Activated CD4-positive, CD25-positive, alpha-beta regulatory T cell treated with anti-CD3 and anti-CD28 coated beads, Interleukin-2, amount 50 U/mL, for 16 hours (primary cell): ENCODE data around the gene TSPAN12.

Experiments used
- DNase-seq: peaks from one replicate; pipeline ENCODE4 v3.0.0-alpha.2; 2020; ENCODE audit warnings: low read depth, low spot score

TSPAN12 gene

DNA sequence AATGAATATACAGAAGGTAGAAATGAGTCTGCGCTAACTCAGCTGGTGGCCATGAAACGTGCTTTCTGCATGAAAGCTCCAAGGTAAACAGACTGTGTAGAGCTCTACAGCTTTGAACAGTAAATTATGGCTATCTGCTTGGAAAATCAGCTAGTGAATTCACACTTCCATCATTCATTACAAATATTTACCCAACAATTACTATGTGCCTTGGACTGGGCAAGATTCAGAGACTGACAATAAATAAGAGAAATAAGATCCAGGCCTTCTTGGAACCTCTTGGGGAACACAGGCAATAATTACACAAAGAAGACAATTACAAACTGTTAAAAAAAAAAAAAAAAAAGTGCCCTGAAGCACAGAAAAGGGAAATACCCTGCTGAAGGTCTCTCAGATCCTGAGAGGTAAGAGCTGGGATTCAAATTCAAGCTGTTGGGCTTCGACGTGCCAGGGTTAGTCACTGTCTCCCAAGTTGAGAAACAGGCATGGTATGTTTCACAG, 15.8 kb downstream of the TSPAN12 start:
- no peak for DNase-seq

DNA sequence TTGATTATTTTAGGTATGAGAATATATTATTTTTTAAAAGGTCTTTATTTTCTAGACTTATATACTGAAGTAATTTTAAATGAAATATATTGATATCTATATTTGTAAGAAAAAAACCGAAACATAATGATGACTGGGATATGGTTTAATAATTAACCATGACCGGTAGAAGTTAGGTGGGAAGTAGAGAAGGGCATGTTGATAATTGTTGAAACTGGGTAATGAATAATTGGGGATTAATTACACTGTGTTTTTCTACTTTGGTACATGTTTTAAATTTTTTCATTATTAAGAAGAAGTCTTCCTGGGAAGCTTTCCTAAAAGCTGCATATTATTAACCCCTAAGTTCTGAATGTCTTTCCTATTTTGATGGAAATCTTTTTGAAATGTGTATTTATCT, 16.3 kb downstream of the TSPAN12 start:
- no peak for DNase-seq

DNA sequence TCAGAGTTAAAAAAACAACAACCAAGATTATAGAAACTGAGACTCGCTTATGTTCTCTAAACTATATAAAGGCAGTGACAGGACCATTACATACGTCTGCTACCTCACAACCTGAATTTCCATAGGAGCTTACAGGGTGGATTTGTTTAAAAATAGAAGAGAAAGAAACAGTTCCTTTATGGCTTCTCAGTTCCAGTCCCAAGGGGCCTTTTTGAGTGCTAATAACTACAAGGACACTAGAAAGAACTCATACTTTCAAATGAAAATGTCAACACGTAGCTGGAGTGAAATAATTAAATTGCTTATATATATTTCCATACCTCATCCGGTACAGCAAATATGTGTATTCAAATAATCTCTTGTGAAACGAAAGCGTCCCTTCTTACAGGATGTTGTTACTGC, 19.7 kb downstream of the TSPAN12 start:
- no peak for DNase-seq

DNA sequence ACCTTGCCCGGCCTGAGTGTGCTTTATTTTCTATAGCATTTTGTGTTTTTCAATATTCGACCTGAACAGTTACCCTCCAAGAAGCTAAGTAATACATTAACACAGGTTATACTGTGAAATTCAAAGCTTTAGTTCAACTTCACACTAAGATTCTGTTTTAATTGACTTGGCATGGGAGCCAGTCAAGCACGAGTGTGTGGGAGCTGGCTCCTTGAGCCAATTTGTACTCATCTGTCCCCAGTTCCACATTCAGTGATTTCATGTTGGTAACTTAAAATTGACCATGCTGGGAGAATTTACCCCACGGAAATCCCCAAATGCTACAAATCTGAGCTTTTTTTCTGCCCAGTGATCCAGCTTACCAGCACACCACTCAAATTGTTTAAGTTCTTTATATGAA, 20.3 kb downstream of the TSPAN12 start:
- no peak for DNase-seq

DNA sequence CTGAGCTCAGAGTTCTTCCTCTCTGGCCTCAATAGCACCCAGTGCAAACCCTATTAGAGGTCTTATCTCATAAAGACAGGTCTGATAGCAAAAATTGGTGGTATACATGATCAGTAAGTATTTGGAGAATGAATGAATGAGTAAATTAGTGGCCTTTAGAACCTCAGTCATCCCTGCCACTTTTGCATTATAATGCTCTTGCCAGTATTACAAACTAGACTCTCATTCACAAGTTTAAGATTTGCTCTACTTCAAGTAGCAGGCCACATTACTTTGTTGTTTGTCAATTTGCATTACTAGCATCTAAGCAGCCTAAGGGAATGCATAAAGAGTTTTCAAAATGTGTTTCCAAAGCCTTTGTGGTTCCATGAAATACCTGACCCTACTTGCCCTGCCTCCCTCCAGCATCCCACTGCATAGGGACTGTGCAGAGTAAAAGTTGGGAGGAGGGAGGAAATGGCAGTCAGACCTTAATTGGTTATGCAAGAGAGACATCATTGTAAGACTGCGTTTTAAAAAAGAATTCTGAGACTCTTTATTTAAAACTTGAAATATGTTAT, 21.3 kb downstream of the TSPAN12 start:
- no peak for DNase-seq

DNA sequence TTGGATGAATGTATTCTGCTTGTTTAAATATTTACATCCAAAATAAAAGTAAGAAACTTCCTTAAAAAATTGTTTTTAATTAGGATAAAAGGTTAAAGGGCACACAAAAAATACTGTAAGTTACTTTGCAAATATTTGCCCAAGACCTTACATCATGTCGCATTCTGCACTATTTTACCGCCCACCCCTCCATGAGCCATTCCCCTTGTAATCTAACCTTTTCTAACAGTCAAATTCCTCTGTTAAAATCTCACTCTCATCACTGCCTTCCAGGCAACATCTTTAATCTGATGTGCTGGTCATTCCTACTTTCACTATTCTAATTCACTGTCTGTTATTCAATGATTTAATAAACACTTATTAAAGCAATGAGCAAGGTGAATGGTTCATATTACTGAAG, 23.2 kb downstream of the TSPAN12 start:
- DNase-seq = no peak

DNA sequence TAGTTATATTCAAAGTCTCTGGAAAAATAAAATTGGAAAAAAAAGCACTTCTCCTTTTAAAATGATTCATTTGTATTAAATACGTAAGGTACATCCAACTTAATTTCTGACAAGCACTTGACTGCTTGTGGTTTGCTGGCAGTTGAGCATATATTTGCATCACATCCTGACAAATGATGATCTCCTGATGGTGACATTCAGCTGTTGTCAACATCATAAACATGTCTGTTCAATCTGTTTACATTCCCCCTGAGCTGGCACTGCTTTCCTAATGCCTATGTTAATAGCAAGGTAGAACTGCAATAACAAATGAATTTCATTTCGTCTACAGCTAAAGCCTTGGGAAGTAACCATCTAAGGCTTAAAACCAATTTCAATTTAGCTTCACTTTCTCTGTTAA, 24.4 kb downstream of the TSPAN12 start:
- no peak for DNase-seq

DNA sequence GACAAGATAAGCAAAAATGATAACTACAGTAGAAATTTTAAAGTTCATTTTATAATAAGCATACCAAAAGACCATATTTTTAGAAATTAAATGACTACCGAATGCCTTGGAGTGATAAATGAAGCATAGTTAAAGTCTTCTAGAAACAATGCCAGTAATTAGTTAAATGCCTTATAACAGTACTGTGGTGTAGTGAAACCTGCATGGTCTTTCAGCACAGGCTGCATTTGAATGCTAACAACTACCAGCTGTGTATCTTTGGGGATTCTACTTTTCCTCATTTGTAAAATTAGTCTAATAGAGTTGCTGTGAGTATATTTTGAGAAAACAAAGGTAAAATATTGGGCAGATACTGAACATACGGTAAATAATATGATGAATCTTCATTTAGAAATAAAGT, 25.1 kb downstream of the TSPAN12 start:
- no peak for DNase-seq

DNA sequence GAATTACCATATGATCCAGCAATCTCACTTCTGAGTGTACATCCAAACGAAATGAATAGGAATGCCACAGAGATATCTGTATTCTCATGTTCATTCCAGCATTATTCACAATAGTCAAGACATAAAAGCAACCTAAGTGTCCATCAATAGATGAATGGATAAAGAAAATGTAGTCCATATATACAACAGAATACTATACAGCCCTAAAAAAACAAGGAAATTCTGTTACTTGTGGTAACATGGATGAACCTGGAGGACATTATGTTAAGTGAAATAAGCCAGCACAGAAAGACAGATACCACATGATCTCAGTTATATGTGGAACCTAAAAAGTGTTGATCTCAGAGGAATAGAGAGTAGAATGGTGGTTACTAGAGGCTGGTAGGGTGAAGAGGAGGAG, 26.7 kb downstream of the TSPAN12 start:
- no peak for DNase-seq

DNA sequence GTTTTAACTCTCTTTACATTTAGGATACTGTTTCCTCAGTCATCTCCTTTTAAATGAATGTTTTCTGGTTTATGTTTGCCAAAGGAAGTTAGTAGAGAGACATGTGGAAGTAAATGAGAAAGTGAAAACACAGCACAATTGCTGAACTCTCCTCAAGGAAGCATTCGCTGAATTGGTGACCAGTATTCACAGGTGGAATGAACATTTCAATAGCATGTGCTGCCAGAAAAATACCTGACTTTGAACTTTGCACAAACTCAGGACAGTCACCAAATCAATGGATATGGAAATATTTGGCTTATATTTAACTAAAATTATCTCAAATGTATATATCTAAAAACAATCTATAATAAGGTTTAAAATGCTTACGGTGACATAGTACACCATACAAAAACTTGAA, 28.5 kb downstream of the TSPAN12 start:
- DNase-seq = no peak

DNA sequence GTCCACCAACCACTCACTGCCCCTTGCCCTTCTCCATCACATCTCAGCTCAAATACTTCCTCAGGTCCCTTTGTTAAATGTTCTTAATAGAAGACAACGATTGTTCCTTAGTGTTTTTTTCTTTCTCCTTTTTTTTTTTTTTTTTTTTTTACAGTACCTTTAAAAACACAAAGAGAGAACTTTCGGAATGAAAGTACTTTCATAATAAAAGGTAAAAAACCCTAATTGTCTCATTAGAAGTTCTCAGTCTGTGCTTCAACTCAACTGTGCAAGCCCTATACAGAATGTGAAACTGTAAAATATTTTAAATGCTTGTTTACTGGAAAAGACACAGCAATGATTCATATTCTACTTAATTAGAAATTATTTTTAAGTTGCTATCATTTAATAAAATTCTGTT, 29.4 kb downstream of the TSPAN12 start:
- DNase-seq = no peak

DNA sequence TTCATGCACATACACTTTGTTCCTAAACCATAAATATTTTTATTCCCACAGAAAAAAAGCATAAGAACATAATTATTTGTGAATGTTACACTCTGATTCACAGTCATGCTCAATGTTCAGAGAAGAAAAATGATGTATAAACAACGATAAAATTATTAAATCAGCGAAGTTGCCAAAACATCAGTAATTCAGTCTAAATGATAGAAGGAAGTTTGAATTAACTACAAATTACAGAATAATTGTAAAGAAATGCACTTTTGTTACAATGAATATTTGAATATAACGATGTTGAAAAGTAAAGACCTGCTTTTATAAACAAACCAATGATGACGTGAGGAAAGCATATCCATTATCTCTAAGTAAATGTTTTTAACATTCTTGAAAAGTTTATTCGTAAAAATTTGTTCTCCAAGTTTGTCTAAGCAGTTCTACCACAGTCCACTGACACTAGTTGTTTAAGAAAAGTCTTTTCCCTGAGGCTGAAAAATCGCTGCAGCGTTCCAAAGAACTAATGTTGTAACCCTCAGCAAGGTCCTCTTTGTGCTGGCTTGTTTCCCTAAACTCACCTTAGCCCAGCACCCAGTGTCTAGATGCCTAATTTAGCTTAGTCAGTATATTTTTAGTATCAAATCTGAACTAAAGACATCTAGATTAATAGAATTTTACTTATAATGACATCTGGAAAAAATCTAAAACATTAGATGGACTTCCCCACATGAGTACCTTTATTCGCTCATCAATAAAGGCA, 30.4 kb downstream of the TSPAN12 start:
- no peak for DNase-seq

DNA sequence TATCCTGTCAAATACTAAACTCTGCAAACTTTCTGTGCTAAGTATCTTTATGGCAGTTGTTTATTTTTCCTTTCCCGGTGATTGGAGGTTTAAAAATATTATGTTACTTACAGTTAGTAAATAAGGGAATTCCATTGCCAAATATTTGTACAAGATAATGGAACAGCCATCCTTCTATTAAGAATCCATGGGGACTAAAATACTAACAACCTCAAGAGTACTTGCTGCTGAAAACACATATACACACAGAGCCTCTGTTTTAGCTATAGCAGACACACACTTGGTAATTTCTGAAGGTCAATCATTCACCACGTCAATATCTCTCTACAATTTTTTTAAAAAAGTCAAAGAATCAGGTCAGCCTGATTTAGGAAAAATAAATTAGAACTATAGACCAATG, 32.4 kb downstream of the TSPAN12 start:
- DNase-seq = no peak

DNA sequence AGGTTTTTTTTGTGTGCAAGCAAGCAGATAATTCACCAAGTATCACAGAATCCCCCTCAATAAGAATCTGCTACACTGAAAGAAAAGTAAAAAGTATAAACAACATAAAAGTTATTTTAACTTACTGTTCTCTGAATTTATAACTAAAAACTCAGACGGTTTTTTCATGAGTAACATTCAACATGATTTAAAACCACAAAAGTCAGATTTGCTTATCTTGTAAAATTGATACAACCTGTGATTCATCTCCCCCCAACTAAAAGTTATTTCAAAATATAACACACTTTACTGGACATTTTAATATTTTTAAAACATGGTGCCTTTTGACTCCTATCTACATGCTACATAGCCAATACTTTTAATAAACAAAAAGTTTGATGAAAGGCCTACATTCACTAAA, 32.8 kb downstream of the TSPAN12 start:
- DNase-seq = no peak

DNA sequence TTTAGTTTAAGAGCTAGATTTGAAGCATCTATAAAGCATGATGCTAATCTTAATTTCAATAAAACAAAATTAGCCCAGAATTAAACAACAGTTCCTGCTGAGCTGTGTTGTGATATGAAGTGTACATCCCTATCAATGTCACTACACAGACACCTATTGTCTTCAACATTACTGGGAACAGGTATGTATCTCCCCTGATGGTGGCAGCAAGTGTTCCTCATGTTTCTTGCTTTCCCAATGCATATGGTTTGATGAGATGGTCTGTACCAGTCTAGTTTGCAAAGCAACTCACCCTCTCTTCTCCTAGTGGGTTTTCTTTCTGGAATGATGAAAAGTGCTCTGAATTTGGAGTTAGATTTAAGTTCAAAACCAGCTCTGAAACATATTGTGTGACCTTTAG, 38.1 kb downstream of the TSPAN12 start:
- DNase-seq = no peak

DNA sequence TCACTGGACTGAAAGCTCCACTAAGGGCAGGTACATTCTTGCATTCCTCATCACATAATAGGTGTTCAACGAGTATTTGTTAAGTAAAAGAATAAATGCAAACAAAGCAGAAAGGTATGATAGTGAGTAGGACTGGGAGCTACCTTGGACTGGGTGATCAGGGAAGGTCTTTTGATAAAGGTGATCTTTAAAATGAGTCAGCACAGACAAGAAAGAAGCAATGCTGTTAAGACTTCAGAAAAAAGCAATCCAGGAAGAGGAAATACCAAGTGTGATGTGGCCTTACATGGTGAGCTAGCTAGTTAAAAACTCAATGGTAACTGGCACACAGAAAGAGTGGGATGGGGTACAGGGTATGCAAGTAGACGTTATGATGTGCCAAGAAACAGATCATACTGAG, 40.1 kb downstream of the TSPAN12 start:
- no peak for DNase-seq

DNA sequence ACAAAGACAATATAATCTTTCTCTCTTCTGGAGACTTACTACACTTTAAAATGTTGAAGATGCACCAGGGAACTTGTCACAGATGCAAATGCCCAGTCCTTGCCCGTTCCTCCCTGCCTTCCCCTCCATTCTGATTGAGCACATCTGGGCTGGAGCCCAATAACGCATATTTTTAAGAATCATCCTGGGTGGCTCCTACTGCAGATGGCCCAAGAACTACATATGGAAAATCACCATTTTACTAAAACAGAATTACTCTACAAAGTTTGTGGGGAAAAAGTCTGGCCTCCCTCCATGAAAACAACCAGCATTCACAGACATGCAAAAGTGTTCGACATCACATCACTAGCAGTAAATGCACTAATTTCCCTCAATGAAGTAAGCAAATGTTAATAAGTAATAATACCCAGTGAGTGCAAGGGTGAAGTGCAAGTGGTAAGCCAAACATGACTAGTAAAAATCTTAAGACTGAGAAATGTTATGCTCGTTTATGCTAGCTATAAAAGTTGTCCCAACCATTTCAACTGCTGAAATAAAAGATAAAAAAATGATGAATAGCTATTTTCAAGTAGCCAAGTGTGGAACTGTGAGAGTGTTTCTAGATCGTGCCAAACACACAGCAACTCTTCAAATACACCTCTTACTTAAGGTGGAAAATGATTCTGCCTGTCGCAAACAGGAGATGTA, 43.5 kb downstream of the TSPAN12 start:
- DNase-seq = no peak

DNA sequence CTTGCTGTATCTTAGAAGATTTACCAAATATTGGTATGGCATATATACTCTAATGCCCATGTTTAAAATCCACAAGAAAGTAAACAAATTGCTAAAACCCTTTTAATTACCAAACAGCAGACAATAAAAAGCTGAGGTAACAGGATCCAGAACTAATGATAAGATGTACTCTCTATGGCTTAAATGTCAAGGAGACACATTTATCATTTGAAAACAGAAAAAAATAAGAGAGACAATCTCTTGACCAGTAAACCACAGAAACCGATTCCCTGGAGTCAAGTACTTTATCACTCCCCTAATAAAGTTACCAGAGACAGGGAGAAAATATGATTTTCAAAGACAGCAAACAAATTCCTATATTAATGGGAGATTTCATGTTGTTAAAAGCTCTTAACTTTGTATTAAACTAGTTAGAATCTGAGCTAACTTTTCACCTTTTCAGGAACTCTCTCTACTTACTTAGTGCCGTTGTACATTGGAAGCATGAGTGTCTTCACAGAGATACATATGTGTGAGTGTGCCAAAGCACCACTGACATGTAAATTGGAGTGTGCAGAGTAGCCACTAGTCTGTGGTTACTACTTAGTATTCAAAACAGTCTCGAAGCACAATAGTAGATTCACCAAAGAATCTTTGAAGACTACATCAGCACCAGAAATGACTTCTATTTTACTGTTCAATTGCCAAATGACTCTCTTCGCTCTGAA, 44.2 kb downstream of the TSPAN12 start:
- no peak for DNase-seq

DNA sequence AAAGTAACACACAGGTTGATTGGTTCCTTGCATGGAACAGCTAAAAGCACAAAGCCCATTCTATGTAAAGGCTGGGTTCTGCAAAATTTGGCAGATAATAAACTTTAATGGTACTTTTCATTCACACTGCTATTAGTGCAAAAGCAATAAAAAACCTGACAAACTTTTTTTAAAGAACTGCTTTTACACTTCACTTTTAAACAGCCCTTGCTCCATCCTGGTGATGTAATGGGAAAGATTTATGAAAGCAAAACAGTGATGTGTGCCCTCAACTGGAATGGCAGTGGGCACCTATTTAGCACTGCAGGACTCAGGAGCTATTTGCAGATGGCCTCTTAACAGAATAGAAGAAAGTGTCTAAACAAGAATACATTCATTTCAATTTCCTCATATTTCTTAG, 44.9 kb downstream of the TSPAN12 start:
- no peak for DNase-seq

DNA sequence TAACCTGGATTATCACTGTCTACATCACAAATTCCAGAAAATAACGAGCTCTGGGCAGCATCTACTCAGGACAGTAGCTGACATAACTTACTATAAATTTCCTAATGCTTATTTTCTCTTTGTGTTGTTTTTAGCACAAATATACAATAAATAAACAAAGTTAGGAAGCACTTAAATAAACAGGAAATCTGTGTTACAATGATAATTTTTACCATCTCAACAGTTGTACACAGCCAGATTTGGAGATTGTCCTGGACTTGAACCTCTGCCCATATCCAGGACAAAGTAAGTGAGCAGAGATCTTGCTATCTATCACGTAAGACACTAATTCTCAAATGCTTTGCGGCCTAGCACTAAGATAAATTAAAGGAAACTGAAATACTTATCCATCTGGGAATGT, 48.7 kb downstream of the TSPAN12 start:
- DNase-seq = no peak

DNA sequence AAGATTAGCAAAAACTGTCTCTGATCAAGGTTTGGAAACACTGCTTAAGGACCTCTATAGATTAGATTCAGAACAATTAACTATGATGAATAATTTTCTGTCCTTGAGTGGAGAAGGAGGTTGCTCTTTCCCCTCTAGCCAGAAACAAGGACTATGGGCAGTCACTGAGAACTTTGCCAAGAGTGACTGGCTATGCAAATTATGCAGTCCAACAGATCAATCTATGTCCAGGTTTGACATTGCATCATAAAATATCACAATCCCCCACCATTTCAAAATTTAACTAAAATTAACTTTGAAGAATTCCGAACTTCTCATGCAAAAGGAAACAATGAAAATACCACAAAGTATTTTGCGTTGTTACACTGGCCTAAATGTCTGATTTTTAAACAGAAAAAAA, 50.6 kb downstream of the TSPAN12 start:
- DNase-seq = no peak

DNA sequence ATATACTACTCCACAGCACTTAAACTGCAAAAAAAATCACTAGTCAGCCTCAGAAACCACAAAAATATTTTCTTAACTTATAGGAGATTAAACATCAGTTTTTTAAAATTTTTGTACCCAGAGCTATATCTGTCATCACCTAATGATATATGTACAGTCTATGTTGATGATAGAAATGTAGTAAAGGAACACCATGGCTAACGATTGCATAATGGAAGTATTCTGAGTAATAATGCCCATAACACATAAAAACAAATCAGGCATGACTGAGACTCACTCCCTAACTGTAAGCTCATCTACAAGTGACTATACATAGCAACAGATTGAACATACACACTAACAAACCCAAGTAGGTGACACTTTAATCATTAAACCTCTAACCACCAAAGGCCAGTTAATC, 51.3 kb downstream of the TSPAN12 start:
- DNase-seq = no peak
